ENCODE measurements around the gene TANC1. TPM values are rescaled to one million over a fixed set of nuclear protein-coding genes. Genes with fewer than 3 reads are reported as not detected.

Gene TANC1
- polyA plus RNA-seq, 1 donor from 2014 or later: 0.37 TPM

DNA sequence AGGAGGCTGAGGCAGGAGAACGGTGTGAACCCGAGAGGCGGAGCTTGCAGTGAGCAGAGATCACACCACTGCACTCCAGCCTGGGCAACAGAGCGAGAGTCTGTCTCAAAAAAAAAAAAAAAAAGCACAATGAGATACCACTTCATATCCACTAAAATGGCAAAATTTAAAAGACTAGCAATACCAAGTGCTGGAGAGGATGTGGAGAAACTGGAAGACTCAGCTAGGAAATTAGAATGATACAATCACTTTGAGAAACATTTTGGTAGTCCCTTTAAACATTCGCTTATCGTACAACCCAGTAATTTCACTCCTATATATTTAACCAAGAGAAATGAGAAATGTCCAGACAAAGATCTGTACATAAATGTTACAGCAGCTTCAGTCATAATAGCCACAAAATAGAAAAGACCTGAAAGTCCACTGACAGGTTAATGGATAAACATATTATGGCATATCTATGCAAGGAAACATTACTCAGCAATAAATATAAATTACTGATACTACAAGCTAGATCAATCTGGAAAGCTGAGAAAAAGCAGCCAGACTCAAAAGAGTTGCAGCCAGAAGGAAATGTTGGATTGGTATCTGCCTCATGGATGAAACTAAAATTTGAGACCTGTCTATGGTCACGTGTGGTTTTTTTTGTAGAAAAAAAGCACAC, 278.0 kb downstream of the TANC1 start:
- H3K27ac ChIP-seq (ENCODE audit: low read length): no peak overlapping the region
- H3K79me2 ChIP-seq (replicated peaks; ENCODE audit: insufficient read depth, low read length): no peaks in the 10 kb centered on the region
- no peaks in the 10 kb centered on the region for H3K9me3 ChIP-seq (ENCODE audit: low read length)
- H3K4me3 ChIP-seq (ENCODE audit: low read length): no peak overlapping the region
- H3K27me3 ChIP-seq (ENCODE audit: insufficient read depth, low read depth, low read length): no peaks in the 10 kb centered on the region
- no peaks in the 10 kb centered on the region for H3F3A ChIP-seq (ENCODE audit: insufficient read depth, low read length, poor library complexity, severe bottlenecking)
- no peaks in the 10 kb centered on the region for H3K9me2 ChIP-seq (ENCODE audit: insufficient read depth, low read length)
- no peaks in the 10 kb centered on the region for H4K20me1 ChIP-seq (ENCODE audit: insufficient read depth)
- no peaks in the 10 kb centered on the region for H3K36me3 ChIP-seq (ENCODE audit: insufficient read depth, low read length)
- H2AFZ ChIP-seq (ENCODE audit: low read depth, low read length): no peak overlapping the region
- H3K4me2 ChIP-seq (ENCODE audit: low read length): no peak overlapping the region
- TF ChIP-seq RAD21 (conservative IDR thresholded peaks at IDR 0.05): no peak
- no peak for TF ChIP-seq EZH2 (IDR thresholded peaks at IDR 0.05; ENCODE audit: borderline replicate concordance, insufficient read depth, low read length, poor library complexity, severe bottlenecking)
- TF ChIP-seq EP300 (conservative IDR thresholded peaks at IDR 0.05; ENCODE audit: poor library complexity, severe bottlenecking): no peak
- no peak for TF ChIP-seq POLR2AphosphoS5 (IDR thresholded peaks at IDR 0.05)
- TF ChIP-seq MXI1 (conservative IDR thresholded peaks at IDR 0.05; ENCODE audit: poor library complexity, severe bottlenecking): no peak
- TF ChIP-seq, protein P1, sequence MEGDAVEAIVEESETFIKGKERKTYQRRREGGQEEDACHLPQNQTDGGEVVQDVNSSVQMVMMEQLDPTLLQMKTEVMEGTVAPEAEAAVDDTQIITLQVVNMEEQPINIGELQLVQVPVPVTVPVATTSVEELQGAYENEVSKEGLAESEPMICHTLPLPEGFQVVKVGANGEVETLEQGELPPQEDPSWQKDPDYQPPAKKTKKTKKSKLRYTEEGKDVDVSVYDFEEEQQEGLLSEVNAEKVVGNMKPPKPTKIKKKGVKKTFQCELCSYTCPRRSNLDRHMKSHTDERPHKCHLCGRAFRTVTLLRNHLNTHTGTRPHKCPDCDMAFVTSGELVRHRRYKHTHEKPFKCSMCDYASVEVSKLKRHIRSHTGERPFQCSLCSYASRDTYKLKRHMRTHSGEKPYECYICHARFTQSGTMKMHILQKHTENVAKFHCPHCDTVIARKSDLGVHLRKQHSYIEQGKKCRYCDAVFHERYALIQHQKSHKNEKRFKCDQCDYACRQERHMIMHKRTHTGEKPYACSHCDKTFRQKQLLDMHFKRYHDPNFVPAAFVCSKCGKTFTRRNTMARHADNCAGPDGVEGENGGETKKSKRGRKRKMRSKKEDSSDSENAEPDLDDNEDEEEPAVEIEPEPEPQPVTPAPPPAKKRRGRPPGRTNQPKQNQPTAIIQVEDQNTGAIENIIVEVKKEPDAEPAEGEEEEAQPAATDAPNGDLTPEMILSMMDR (IDR thresholded peaks at IDR 0.05; ENCODE audit: poor library complexity, severe bottlenecking): no peak
- no peak for TF ChIP-seq TAF1 (IDR thresholded peaks at IDR 0.05; ENCODE audit: low read depth)
- TF ChIP-seq, protein P2, sequence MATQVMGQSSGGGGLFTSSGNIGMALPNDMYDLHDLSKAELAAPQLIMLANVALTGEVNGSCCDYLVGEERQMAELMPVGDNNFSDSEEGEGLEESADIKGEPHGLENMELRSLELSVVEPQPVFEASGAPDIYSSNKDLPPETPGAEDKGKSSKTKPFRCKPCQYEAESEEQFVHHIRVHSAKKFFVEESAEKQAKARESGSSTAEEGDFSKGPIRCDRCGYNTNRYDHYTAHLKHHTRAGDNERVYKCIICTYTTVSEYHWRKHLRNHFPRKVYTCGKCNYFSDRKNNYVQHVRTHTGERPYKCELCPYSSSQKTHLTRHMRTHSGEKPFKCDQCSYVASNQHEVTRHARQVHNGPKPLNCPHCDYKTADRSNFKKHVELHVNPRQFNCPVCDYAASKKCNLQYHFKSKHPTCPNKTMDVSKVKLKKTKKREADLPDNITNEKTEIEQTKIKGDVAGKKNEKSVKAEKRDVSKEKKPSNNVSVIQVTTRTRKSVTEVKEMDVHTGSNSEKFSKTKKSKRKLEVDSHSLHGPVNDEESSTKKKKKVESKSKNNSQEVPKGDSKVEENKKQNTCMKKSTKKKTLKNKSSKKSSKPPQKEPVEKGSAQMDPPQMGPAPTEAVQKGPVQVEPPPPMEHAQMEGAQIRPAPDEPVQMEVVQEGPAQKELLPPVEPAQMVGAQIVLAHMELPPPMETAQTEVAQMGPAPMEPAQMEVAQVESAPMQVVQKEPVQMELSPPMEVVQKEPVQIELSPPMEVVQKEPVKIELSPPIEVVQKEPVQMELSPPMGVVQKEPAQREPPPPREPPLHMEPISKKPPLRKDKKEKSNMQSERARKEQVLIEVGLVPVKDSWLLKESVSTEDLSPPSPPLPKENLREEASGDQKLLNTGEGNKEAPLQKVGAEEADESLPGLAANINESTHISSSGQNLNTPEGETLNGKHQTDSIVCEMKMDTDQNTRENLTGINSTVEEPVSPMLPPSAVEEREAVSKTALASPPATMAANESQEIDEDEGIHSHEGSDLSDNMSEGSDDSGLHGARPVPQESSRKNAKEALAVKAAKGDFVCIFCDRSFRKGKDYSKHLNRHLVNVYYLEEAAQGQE (IDR thresholded peaks at IDR 0.05; ENCODE audit: borderline replicate concordance): no peak
- TF ChIP-seq SMC3 (conservative IDR thresholded peaks at IDR 0.05; ENCODE audit: poor library complexity): no peak
- H3K9ac ChIP-seq (ENCODE audit: low read length): no peak overlapping the region

DNA sequence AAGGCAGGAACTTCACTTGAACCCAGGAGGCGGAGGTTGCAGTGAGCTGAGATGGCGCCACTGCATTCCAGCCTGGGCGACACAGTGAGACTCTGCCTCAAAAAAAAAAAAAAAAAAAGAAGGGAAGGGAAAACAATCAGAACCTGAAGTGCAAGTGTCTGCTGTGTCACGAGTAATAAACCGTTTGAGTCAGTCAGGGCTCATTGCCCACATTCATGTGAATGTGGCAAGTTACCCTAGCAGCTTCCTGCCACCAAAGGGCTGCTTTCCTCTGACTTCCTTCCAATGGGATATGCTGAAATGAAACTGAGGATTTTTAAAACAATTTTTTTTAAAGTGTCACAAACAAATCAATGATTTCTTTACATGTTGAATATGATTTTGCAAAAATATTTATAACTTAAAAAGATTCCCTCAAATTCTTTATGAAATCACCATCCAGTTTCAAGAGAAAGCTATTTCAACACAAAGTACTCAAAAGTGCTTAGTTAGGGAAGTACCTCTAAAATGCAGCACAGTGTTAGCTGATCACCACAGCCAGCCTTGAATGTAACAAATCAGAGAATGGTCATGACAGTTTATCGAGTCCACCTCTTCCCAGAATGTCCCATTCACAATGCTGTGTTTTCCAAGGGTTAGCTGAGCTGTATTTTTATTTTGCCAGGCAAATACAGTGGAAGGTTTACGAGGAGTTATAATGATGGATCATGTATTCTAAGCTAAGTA, 281.7 kb downstream of the TANC1 start:
- TF ChIP-seq EZH2 (IDR thresholded peaks at IDR 0.05; ENCODE audit: borderline replicate concordance, insufficient read depth, low read length, poor library complexity, severe bottlenecking): no peak
- no peak for TF ChIP-seq SMC3 (conservative IDR thresholded peaks at IDR 0.05; ENCODE audit: poor library complexity)
- TF ChIP-seq, protein P1 (IDR thresholded peaks at IDR 0.05; ENCODE audit: poor library complexity, severe bottlenecking): no peak
- TF ChIP-seq POLR2AphosphoS5 (IDR thresholded peaks at IDR 0.05): no peak
- no peak for TF ChIP-seq MXI1 (conservative IDR thresholded peaks at IDR 0.05; ENCODE audit: poor library complexity, severe bottlenecking)
- TF ChIP-seq, protein P2 (IDR thresholded peaks at IDR 0.05; ENCODE audit: borderline replicate concordance): no peak
- no peak for TF ChIP-seq TAF1 (IDR thresholded peaks at IDR 0.05; ENCODE audit: low read depth)
- TF ChIP-seq EP300 (conservative IDR thresholded peaks at IDR 0.05; ENCODE audit: poor library complexity, severe bottlenecking): no peak
- TF ChIP-seq RAD21 (conservative IDR thresholded peaks at IDR 0.05): no peak
- H3F3A ChIP-seq (ENCODE audit: insufficient read depth, low read length, poor library complexity, severe bottlenecking): no peaks in the 10 kb centered on the region
- H3K36me3 ChIP-seq (ENCODE audit: insufficient read depth, low read length): no peaks in the 10 kb centered on the region
- no peak overlapping the region for H2AFZ ChIP-seq (ENCODE audit: low read depth, low read length)
- no peak overlapping the region for H3K27ac ChIP-seq (ENCODE audit: low read length)
- H3K4me3 ChIP-seq (ENCODE audit: low read length): no peak overlapping the region
- H3K27me3 ChIP-seq (ENCODE audit: insufficient read depth, low read depth, low read length): no peaks in the 10 kb centered on the region
- no peaks in the 10 kb centered on the region for H3K79me2 ChIP-seq (replicated peaks; ENCODE audit: insufficient read depth, low read length)
- no peak overlapping the region for H3K4me2 ChIP-seq (ENCODE audit: low read length)
- H3K9me3 ChIP-seq (ENCODE audit: low read length): no peaks in the 10 kb centered on the region
- H3K9ac ChIP-seq (ENCODE audit: low read length): no peak overlapping the region
- H4K20me1 ChIP-seq (ENCODE audit: insufficient read depth): no peaks in the 10 kb centered on the region
- H3K9me2 ChIP-seq (ENCODE audit: insufficient read depth, low read length): no peaks in the 10 kb centered on the region

All from neural cell (in vitro differentiated cells).